OCI-LY1 (cell line): ENCODE measurements around the gene PNPLA7.

Experiments used
- EZH2 ChIP-seq: fragments of 200-600 bp; sonication (generic), shearing (Covaris generic); IDR thresholded peaks from 2 replicates; pipeline ENCODE4 v1.8.0; 2017; ENCODE audit warnings: borderline replicate concordance, mixed run types, mild to moderate bottlenecking, antibody characterized with exemption, low read length, moderate library complexity, mixed read lengths
- TF ChIP-seq, protein P1 (sequence below): fragments of 200-600 bp; sonication (generic), shearing (Covaris generic); IDR thresholded peaks from 2 replicates; pipeline ENCODE4 v1.5.1; 2017; ENCODE audit warnings: mild to moderate bottlenecking, antibody characterized with exemption, low read length, moderate library complexity, mixed read lengths

DNA sequence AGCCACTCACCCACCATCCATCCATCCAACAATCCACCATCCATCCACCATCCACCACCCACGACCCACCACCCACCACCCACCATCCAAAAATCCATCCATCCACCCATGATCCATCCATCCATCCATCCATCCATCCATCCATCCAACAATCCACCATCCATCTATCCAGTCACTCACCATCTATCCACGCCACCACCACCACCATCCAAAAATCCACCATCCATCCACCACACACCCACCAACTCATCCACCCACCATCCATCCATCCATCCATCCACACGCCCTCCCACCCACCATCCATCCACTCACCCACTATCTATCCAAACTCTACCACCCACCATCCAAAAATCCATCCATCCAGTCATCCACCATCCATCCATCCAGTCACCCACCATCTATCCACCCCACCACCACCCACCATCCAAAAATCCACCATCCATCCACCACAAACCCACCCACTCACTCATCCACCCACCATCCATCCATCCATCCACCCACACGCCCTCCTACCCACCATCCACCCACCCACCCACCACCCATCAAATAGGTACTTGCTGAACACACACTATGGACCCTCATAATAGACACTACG lies 19.5 kb upstream of the PNPLA7 start:
- TF ChIP-seq, protein P1, sequence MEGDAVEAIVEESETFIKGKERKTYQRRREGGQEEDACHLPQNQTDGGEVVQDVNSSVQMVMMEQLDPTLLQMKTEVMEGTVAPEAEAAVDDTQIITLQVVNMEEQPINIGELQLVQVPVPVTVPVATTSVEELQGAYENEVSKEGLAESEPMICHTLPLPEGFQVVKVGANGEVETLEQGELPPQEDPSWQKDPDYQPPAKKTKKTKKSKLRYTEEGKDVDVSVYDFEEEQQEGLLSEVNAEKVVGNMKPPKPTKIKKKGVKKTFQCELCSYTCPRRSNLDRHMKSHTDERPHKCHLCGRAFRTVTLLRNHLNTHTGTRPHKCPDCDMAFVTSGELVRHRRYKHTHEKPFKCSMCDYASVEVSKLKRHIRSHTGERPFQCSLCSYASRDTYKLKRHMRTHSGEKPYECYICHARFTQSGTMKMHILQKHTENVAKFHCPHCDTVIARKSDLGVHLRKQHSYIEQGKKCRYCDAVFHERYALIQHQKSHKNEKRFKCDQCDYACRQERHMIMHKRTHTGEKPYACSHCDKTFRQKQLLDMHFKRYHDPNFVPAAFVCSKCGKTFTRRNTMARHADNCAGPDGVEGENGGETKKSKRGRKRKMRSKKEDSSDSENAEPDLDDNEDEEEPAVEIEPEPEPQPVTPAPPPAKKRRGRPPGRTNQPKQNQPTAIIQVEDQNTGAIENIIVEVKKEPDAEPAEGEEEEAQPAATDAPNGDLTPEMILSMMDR: no peak
- no peak for TF ChIP-seq EZH2
